GM18511 (cell line): ENCODE results near the gene SEC14L2.

Experiments used
- ATAC-seq: cut with Tn5 transposase; IDR thresholded peaks from one replicate; pipeline ENCODE4 v1.9.1; 2021; ENCODE audit warnings: mild to moderate bottlenecking, moderate library complexity; ENCODE audit not compliant: unreplicated experiment

SEC14L2 gene

GRCh38 chr22:30396871-30397655, at the start of gene SEC14L2:
Gene SEC14L2, plus strand, starts transcription at chr22:30397018. Its CDS starts 99 bp downstream, at chr22:30397117.
- ATAC-seq, result no peak

- no peak for ATAC-seq
These were observed 49.4 kb upstream of the SEC14L2 start for GRCh38 chr22:30347255-30347892.

GRCh38 chr22:30348404-30348803, 48.4 kb upstream of the SEC14L2 start:
- ATAC-seq, result no peak

- ATAC-seq, result no peak
These were observed 48.0 kb upstream of the SEC14L2 start for GRCh38 chr22:30348809-30349208.

- ATAC-seq, result no peak
These were observed 45.6 kb upstream of the SEC14L2 start for GRCh38 chr22:30351226-30351625.

GRCh38 chr22:30354644-30355043, 42.2 kb upstream of the SEC14L2 start:
- no peak for ATAC-seq

GRCh38 chr22:30356449-30357235, 40.2 kb upstream of the SEC14L2 start, which contains the start of the genes CCDC157 and SF3A1:
Gene CCDC157, plus strand, starts transcription at chr22:30357007. Its CDS starts 8,994 bp downstream, at chr22:30366001.
Gene SF3A1, minus strand, starts transcription at chr22:30356894. Its CDS starts 102 bp downstream, at chr22:30356792.
- ATAC-seq, result peak; percentile 94

- no peak for ATAC-seq
These were observed 39.6 kb upstream of the SEC14L2 start for GRCh38 chr22:30357236-30357570.

- ATAC-seq, result no peak
These were observed 39.1 kb upstream of the SEC14L2 start for GRCh38 chr22:30357650-30358215.

- no peak for ATAC-seq
These were observed 38.3 kb upstream of the SEC14L2 start for GRCh38 chr22:30358541-30358940.

GRCh38 chr22:30361916-30362650, 34.7 kb upstream of the SEC14L2 start:
- ATAC-seq, result no peak

- no peak for ATAC-seq
These were observed 34.1 kb upstream of the SEC14L2 start for GRCh38 chr22:30362651-30363281.

- no peak for ATAC-seq
These were observed 30.9 kb upstream of the SEC14L2 start for GRCh38 chr22:30365891-30366290.

GRCh38 chr22:30368420-30368819, 28.4 kb upstream of the SEC14L2 start:
- ATAC-seq, result no peak

- no peak for ATAC-seq
These were observed 26.1 kb upstream of the SEC14L2 start for GRCh38 chr22:30370641-30371230.

- no peak for ATAC-seq
These were observed 25.5 kb upstream of the SEC14L2 start for GRCh38 chr22:30371321-30371720.

GRCh38 chr22:30371981-30372380, 24.8 kb upstream of the SEC14L2 start:
- no peak for ATAC-seq

GRCh38 chr22:30372915-30373314, 23.9 kb upstream of the SEC14L2 start:
- no peak for ATAC-seq
